ENCODE data around the gene AMBRA1.

AMBRA1 gene

DNA sequence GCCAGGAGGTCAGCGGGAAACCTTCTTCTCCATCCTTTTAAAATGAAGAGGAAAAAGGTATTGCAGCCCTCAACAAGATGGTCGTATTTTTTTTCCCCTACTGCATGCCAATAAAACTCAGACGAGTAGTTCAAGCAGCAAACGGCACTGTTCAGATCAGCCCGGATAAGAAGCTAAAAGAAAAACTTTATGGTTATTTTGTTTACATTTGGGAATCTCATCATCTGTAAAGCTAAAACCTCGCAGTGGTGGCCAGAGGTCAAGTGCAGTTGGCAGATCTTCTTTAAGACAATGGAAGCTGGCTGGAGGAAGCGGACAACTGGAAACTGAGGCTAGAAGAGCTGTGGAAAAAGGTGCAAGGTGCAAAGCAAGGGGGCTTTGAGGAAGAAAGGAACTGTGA is 171.2 kb downstream of the AMBRA1 start:
- no peak for DNase-seq

DNA sequence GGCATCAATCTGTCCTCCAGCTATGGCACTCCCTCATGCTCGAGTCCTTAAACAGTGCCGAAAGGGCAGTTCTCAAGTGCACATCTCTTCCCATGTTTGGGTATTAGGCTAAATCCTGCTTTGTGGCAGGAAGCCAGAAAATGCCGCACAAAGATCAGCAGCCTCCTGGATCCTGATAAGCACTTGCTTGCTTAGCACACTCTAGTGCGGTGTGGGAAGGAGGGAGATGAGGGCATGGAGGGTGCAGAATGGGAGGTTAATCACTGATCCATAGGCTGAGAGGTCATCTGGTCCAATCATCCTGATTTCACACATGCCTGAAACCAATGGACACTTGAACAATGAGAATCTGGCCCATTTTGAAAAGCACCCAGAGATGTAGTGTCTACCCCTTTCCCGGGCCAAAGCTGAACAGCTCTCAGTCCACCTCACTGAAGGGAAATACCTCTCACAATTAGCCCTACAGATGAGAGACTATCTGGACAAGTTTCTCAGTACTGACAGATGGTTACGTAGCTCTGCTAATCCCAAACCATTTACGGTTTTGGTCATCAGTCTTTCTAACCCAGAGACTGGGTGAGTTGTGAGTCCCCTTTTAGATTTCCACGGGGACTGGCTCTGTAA is 172.5 kb downstream of the AMBRA1 start:
- no peak for DNase-seq

DNA sequence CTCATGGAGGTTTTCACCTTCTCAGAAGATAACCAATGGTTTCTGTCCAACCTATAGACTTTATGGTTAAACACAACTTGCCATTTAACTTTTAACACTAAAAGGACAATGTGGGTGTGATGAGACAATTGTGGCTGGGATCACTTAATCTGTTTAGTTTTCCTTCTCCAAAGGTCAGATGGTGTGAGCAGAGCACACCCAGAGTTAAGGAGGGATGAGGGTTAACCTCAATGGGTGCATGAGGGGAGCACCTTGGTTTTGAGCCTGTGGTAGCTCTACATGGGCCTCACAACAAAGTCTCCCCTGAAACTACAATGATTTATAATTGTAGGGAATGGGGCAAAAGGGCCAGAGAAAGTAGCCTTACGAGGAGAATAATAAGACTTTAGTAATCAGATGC is 173.3 kb downstream of the AMBRA1 start:
- DNase-seq = no peak

DNA sequence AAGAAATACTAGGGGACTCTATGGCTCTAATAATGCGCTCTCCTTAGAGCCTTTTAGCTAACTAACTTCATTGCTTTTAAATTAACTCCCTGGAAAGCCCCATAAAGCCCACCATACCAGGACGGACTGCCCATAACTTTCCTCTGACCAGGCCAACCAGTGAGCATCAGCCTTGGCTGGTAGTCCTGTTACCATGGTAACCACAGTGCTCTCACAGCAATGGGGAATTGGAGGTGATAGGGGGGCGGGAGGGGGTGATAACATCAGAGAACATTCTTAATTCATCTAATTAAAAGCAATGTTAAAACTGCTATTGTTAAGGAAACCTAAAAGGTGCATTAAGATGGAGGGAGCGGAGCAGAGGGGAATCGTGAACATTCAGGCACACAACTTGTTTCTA is 175.1 kb downstream of the AMBRA1 start:
- DNase-seq = no peak

DNA sequence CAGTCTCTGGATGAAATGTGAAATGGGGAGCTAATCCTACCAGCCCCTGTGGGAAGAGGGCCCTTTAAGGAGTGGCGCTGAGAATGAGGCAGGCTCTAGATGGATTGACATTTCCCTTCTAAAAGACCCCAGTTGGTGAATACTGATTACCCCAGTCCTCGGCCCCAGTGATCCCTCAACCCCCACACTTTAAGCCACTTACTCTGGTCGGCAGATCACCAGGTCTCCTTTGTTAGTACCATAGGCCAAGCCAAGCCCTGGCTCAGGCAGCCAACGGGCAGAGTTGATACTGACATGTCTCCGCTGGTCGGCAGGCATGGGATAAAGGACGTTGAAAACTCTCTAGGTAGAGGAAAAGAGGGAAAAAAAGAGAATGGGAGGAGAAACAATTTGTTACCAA is 176.1 kb downstream of the AMBRA1 start:
- DNase-seq = no peak

DNA sequence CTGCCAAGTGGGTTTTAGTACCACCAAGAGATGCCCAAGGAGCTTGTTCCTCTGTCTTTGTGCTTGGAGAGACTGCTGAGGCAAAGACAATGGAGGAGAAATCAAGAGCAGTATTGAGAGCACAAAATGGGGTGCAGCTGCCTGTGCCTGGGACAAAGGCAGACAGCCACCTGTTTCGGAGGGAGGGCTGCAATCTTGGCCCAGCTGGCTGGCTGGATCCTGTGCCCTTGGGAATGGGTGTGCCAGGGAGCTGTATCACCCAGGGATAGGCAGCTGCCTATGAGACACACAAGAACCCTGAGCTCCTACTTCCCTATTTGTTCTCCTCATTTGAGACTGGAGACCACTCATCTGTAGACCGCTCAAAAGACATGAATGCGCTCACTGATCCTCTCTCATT is 178.9 kb downstream of the AMBRA1 start:
- DNase-seq = no peak

DNA sequence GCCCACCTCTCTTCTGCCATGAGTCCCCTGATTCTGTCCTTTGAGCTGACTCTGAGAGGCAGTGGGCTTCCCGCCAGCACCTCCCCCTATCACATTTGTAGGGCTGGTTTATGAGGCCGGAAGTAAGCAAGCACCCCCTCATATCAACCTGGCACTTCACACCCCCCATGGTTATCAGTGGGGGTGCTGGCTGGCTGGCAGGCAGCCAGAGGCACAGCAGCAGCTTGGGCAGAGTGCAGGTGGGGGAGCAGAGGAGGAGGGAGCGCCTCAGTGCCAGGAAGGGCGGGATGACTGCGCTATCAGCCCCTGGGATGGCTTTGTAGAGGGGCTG is 179.4 kb downstream of the AMBRA1 start:
- no peak for DNase-seq

DNA sequence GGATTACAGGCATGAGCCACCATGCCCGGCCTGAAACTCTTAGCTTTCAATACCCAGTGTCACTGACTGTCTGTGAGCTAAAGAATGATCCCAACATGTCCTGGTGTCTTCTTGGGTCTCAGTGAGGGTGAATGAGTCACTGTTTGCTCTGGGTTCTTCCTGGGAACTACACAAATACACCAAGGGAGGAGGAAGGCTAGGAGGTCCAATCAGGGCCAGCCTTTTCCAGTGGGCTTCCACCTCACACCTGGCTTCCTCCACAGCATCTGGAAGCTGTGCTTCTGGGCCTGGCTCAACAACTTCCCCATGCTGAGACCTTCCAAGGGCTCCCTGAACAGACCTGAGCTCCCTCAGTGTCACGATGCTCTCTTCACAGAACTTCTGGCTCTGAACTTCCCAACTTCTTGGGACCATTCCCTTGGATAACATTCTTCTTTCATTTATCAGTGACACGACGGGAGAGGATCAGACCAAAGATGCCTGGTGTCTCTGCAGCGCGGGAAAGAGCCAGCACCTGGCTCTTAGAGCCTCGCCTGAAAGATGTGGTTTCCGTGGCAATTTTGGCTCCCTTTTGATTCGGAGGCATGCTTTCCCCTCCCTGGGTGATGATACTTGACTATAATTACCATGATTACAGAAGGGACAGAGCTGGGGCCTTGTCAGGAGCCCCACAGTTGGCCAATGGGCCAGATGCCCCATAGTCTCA is 179.9 kb downstream of the AMBRA1 start:
- DNase-seq = no peak

DNA sequence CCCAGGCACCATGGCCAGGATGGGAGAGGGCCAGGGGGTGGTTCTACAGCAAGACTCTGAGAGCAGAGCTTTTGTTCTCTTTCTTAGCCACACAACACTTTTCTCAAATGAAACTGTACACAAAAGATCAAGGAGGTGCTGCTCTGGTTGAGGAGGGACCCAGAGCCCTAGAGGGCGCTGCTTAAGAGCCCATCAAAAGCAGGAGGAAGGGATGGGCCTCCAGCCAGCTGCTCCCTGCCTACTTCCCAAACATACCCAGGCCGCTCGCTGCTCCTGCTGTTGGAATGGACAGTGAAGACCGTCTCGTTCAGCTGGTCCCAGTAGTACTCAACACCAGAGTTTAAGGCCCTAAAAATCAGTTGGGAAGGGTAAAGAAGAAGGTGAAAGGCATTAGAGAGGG is 183.8 kb downstream of the AMBRA1 start:
- DNase-seq = no peak

DNA sequence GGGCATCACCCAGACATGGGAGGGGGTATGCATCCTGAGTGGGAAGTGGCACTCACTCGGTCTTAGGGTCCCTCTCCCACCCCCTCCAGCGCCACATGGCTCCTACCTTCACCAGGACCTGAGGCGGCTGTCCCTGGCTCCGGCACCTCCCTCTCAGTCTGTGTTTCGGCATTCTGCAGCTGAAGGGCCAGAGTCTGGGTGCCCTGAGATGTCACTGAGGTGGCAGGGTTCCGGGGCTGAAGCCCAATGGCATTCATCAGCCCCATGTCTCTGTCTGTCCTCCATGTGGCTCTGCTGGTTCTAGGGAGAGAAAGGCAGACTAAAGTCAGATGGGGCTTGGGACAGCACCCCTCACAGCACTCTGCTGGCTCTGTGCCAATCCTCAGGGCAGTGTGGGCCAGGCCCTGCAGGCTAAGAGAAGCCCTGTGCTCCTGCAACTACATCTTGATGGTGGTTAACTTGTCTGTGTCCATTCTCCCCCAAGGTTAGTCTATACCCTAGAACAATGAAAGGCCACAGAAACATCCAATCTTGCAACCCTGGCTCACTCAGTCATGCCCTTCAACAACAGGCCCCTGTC is 185.3 kb downstream of the AMBRA1 start:
- DNase-seq = no peak

DNA sequence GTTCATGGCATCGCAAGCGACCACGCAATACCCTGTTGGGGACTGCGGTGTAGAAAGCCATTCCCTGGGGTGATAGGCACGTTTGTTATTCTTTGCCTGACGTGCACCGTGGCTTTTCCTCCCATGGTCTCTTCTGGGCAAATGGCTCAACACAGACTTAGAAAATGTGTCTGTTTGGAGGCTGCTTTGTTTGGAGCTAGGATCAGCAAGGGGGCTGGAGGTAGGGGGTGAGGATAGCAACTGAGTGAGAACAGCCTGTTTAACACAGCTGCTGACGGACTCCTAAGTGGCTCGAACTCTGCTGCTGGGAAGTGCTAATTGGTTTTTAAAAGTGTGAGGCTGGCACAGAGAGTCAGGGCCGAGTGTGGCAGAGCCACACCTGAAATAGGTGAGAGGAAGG is 186.2 kb downstream of the AMBRA1 start:
- no peak for DNase-seq

DNA sequence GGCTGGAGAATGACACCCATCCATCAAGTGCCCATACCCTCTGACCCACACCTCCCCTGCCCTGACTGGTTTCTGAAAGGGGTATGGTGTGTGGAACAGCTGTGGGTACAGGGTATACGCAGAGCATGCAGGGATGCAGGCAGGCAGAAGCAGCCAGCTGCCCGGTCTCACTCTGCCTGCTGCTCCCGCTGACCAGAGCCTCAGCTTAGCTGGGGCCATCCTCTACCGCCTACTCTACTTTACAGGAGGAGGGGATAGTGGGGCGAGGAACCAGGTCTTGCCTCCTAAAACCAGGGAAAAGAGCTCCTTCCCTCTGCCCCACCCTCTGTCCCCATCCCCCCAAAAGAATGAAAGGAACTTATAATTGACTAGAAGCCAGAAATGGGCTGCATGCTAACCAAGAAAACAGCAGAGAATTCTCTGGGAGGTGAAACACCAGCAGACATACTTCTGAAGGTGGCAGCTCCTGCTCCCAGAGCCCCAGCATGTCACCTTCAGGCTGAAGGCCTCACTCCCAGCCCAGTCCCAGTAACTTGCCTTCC is 189.3 kb downstream of the AMBRA1 start:
- no peak for DNase-seq

DNA sequence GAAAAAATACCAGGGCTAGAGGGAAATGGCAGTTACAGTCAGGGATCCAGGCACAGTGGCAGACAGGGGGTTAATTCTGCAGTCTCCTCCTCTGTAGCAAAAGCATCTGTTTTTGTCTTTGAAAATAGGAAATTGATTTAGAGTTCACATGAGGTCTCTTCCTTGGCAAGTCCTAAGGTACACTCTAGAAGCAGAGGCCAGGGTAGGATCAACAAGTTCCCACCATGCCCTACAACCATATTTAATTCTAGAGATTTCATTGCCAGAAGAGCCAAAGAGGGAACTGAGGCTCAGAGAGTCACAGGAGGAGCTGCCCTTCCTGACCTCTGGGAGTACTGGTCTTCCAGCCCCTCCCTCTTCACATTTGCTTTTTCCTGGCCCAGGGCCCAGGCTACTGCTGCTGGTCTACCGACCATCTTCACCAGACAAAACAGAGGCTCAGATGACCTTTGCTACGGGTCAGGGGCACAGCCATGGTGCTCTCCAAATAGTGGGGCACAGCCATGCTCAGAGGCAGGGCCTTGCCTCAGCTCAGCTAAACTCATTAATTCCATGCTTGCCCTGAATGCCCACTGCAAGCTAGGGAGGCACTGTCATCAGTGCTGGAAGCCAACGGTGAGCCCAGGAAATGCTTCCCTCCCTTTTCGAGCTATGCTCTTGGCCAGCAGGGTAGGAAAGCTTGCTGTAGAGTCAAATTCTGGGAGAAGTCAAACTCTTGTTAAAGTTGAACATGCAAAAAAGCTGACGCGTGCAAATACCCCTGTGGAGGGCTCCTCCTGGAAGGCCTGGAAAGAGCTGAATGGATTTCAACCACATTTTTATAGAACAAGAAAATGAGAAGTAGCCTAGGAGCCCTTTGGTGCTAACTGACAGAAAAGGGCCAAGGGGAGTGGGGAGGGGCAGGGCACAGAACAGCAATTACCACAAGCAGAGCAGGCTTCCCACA is 190.6 kb downstream of the AMBRA1 start:
- DNase-seq = no peak

DNA sequence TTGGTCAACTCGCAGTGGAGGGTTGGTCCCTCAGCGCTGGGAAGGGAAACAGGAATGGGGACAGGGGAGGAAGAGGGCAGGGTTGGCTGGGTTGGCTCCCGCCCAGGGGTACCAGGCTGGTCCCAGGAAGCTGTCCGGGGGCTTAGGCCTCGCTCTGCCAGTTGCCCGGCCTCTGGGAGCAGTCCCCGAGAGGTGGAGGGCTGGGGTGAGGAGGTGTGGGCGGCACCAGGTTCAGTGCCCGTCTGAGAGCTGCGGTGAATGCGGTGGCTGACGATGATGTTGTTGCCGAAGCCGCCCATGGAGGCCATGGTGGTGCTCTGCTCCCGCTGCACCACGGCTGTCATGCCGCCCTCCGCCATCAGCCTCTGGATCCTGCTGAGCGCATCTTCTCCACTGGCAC is 196.3 kb downstream of the AMBRA1 start:
- no peak for DNase-seq

DNA sequence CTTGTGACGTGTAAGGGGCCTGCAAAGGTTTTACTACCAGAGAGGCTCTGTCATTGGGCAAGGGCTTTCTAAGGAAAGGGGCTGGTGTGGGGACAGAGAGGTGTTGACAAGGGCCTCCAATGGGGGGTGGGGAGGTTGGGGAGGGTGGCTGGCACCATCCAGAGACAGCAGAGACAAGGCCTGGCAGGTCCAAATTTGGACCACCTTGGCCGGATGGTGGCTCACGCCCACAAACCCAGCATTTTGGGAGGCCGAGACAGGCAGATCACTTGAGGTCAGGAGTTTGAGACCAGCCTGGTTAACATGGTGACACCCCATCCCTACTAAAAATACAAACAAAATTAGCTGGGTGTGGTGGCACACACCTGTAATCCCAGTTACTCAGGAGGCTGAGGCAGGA is 200.1 kb downstream of the AMBRA1 start:
- DNase-seq = no peak

DNA sequence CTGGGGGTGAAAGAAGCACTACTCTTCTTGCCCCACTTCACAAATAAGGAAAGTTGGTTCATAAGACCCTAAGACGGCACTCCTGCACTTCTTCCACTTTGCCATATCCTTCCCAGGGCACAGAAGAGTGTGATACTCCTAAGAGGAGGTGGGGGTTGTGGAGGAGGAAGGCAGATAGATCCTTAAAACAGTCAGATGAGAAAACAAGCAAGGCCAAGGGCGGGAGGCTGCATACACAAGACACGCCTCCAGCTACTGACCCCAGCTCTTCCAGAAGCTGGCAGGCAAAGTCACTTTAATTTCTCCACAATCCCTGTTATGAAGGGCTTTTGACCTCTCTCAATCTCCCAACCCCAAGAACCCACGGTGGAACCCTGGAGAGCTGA is 200.6 kb downstream of the AMBRA1 start:
- no peak for DNase-seq

DNA sequence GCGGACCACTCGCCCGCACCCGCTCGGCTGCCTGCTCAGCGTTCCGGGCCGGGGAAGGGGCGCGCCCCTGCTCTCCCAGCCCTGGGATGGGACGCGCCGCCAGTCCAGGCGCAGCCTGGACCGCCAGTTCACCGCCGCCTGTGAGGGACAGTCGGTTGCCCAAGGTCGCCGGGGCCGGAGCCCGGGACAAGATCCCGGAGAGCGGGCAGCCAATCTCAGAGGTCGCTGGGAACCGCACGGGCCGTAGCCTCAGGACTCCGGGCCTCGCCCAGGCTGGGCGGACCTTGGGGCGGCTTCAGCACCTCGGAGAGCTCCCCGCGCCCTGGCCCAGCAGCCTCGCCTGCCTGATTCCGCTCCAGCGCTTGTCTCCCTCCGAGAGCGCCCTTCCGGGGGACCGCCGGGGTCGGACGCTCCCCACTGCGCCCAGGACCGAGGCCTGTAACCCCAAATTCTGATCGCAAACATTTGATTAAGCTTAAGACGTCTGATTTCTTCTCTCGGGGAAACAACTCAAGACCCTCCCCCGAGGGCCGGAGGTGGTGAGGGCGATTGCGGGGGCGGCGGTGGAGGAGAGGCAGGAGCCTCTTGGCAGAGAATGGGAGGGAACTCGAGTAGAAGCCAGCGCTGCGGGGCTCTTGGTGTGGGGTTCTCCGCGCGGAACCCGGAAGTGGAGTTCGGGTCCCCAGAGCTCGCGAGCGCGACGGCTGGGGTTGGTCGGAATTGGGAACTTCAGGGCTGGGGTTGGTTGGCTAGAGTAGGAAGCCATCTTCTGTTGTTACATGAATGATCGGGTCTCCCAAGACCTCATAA is 201.2 kb downstream of the AMBRA1 start:
- peak; percentile 80 for DNase-seq

DNA sequence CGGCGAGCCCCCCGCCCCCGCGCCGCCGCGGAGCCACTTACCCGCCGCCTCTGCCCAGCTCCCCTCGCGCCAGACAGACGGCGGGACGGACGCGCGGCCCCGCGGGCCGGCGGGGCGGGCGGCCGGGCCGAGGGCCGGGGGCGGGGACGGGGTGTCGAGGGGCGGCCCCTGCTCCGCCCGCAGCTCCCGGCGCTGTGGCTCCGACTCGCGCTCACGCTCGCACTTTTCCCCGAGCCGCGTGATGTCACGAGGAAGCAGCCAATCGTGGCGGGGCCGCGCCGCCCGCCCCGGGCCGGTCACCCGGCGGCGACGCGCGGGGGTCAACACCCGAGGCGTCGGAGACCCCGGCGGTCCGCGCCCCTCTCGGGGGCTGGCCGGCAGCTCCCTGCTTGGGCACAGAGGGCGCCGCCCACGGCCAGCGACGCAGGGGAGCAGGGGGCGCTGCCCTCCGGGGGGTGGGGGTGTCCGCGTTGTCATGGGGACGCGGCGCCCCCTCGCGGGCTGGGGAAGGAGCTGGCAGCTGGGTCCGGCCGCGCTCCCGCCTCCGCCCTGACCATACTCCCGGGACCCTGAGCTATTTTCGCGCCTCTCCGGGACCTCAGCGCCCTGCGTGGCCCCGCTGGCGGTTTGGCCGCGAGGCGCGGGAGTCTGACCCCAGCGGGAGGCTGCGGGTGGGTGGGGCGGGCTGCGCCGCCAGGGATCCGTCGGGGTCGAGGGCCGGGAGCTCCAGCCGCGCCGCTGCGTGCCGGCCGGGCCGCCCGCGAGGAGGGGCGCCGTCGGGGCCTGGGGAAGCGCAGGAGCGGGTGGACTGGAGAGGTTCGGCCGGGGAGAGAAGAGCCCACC is 202.0 kb downstream of the AMBRA1 start, which contains the start of gene CHRM4:
TSS of gene CHRM4 (minus strand) at position 199 of the 843 bp plus-strand sequence. CDS start 5,219 bp downstream, outside the sequence.
- no peak for DNase-seq

DNA sequence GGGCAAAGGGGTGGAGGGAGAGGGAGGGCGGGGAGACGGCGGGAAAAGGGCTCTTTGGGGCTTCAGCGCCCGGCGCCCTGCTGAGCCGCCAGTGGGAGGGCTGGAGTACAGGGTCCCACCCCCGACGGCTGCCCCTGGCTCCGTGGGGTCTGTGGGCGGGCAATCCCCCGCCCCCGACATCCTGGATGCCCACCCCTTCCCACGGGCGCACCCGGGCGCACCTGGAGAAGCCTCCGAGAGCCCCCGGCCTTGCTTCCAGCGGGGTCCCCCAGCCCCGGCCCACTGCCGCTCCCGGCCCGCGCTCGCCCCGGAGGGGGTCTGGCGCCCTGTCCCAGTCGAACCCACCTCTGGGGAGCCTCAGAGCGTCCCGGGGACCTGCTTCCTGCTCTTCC is 202.6 kb downstream of the AMBRA1 start:
- DNase-seq = no peak

DNA sequence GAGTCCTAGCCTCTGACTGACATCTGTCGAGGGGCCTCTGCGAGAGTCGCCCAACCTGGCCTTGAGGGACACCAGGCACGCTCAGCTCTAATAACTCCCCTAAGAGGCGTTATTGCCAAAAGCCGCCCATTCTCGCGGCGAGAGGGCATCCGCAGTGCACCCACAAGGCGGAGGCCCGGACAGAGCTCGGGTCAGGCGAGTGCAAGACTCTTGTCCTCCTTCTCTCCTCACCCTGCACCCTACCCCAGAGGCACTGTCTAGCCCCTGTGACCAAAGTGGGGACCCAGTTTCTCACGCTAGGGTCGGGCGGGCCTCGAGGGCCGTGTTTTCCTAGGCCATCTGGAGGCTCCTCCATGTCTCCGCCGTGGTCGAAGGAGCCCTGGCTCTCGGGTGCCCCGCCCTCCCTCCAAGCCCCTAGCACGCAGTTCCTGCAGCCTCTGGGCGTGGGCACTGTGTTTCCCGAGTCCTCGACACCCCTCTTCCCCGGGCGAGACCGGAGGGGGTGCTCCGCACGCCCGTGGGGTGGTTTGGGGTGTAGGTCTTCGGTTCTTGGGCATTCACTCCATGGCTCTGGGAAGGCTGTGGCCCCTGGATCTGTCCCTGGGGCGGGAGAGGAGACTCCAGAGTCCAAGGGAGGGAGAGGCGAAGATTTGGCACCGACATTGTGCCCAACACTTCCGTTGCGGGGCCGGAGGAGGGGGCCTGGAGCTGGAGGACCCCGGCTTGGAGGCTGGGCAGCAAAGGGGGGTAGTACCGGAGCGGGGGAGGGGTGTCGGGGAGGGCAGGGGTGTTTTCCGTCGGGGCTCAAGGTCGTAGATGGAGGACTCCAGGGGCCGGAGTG is 203.3 kb downstream of the AMBRA1 start:
- no peak for DNase-seq
